OCI-M1 (cell line): Measurements from ENCODE around the gene BTBD10.

Experiments
- DNase-seq: peaks from one replicate; lab custom pipeline; 2025; lab: John Stamatoyannopoulos, UW

Gene BTBD10

DNA sequence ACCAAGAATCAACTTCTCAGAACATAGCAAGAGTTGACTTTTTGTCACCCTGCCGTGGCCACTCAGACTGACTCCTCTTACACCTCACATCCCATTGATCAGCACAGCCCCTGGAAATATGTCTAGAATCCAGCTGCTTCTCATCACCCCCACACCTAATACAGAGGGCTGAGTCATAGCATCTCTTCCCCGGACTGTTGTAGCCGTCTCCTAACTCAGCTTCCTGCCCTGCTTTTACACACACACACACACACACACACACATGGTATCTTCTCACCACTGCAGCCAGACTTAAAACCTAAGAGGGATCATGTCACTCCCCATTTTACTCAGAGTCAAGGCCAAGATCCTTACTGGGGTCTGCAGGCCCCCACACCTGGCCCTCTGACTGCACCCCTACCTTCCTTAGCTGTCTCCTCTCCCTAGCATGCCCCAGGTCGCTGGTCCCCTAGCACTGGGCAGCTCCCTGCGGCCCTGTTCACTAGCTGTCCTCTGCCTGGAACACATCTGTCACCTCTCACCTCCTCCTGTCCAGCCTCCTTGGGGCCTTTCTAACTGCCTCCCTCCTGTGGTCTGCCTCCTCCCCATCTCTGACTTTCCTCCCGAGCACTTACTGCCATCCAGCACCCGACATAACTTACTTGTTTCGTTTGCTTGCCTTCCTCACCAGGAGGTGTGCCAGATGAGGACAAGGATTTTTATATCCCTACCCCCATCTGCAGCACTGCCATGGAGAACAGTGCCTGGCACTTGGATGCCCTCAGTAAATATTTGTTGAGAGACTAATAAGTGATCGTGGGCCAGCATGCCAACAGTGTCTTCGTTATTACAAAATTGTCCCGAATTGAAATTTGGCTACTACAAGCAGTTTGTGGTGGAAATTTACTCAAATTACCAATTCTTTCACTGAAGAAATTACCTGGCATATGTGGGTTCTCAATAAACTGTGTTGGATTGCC is 123.5 kb downstream of the BTBD10 start:
- DNase-seq = no peak

GRCh38 chr11:13338427-13339069 is 124.5 kb downstream of the BTBD10 start:
- DNase-seq = peak; percentile 88

DNA sequence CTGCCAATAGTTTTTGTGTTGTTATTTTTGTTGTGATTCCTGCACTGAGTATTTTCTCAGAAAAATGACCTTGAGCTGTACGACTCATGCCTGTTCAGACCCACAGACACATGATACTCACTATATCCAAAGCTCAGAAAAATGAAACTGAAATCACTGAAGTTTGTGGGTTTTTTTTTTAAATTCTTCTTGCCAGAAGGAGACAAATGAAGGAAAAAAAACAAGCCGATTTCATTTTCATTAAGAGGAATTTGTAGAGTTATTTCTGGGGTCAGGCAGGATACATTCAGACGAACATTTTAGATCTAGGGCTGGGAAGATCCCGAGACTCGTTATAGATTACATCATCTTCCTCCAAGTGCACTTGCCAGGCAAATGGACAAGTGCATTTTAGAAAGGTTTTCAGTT is 125.0 kb downstream of the BTBD10 start:
- DNase-seq = peak; percentile 88
